ENCODE data around the gene GNA12.
"Not testable (repeated sequence)": the region's sequence is repeated elsewhere in the genome, so short reads cannot be mapped to it uniquely, and the experiment has no call there.

Gene GNA12

DNA sequence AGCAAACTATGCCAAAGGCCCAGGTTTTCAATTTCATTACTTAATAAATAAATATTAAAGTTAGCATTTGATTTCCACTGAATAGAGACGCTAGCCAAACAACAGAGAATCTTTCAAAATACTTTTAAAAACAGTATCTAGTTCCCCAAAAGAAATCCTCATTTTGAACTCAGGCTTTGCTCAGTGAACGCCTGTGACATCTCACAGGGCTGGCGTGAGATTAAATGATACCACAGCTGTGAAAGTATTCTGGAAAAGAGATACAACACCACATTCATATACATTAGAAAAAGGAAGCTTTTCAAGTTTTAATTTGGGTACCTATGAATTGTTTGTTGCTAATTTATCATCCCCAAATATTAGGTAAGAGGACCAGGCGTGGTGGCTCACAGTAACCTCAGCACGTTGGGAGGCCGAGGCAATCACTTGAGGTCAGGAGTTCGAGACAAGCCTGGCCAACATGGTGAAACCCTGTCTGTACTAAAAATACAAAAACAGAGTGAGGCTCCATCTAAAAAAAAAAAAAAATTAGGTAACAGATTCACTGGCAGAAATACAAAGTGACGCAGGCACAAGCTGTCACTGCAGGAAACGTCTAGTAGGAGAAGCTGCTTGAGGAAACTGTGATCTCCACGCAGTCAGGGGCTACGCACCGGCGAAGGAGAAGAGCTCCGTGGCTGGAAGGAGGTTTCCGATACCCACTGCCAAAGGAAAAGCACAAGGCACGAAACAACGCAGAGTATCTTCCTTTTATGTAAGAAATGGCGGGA is 106.2 kb downstream of the GNA12 start:
- TF ChIP-seq, protein P1, sequence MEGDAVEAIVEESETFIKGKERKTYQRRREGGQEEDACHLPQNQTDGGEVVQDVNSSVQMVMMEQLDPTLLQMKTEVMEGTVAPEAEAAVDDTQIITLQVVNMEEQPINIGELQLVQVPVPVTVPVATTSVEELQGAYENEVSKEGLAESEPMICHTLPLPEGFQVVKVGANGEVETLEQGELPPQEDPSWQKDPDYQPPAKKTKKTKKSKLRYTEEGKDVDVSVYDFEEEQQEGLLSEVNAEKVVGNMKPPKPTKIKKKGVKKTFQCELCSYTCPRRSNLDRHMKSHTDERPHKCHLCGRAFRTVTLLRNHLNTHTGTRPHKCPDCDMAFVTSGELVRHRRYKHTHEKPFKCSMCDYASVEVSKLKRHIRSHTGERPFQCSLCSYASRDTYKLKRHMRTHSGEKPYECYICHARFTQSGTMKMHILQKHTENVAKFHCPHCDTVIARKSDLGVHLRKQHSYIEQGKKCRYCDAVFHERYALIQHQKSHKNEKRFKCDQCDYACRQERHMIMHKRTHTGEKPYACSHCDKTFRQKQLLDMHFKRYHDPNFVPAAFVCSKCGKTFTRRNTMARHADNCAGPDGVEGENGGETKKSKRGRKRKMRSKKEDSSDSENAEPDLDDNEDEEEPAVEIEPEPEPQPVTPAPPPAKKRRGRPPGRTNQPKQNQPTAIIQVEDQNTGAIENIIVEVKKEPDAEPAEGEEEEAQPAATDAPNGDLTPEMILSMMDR (conservative IDR thresholded peaks at IDR 0.05; ENCODE audit: low read length), result no peak
- H3K4me3 ChIP-seq (ENCODE audit: low read length), result no peak overlapping the region
- DNase-seq (ENCODE audit: low read depth), result no peak

- not testable (repeated sequence) for DNase-seq (ENCODE audit: low read depth); H3K4me3 ChIP-seq (ENCODE audit: low read length)
Measured at GRCh38 chr7:2737005-2737743, 106.9 kb downstream of the GNA12 start.

- no peak for DNase-seq (ENCODE audit: low read depth)
- TF ChIP-seq, protein P1 (conservative IDR thresholded peaks at IDR 0.05; ENCODE audit: low read length), result no peak
- H3K4me3 ChIP-seq (ENCODE audit: low read length), result no peak overlapping the region
Measured at GRCh38 chr7:2736411-2736914, 107.6 kb downstream of the GNA12 start.

- no peak overlapping the region for H3K4me3 ChIP-seq (ENCODE audit: low read length)
- DNase-seq (ENCODE audit: low read depth), result no peak
- TF ChIP-seq, protein P1 (conservative IDR thresholded peaks at IDR 0.05; ENCODE audit: low read length), result no peak
Measured at GRCh38 chr7:2735744-2736143, 108.4 kb downstream of the GNA12 start.

- no peak for DNase-seq (ENCODE audit: low read depth)
- no peak overlapping the region for H3K4me3 ChIP-seq (ENCODE audit: low read length)
- TF ChIP-seq, protein P1 (conservative IDR thresholded peaks at IDR 0.05; ENCODE audit: low read length), result no peak
Measured at GRCh38 chr7:2734751-2735571, 109.1 kb downstream of the GNA12 start.

GRCh38 chr7:2734084-2734686 is 109.9 kb downstream of the GNA12 start:
- no peak for DNase-seq (ENCODE audit: low read depth)
- no peak overlapping the region for H3K4me3 ChIP-seq (ENCODE audit: low read length)
- TF ChIP-seq, protein P1 (conservative IDR thresholded peaks at IDR 0.05; ENCODE audit: low read length), result no peak
